H1 (cell line): ENCODE data around the gene ZIC1. TPM values are rescaled to one million over a fixed set of nuclear protein-coding genes. Genes with fewer than 3 reads are reported as not detected.
A peak's percentile ranks its signal among the peaks of the same experiment; 100 is the strongest.

Experiments used
- CHD1 ChIP-seq: IDR thresholded peaks from 2 replicates; pipeline ENCODE4 v1.6.1; 2012; ENCODE audit warnings: low read depth, low read length, improper control_type of control experiment
- CTBP2 ChIP-seq: IDR thresholded peaks from 2 replicates; pipeline ENCODE4 v1.7.0; 2011; ENCODE audit warnings: borderline replicate concordance, mild to moderate bottlenecking, moderate library complexity, mixed read lengths, low read length; ENCODE audit not compliant: insufficient read depth, insufficient read length
- GTF2F1 ChIP-seq: IDR thresholded peaks from 2 replicates; pipeline ENCODE4 v1.6.1; 2012; ENCODE audit warnings: low read depth, low read length, improper control_type of control experiment, borderline replicate concordance
- JUN ChIP-seq: IDR thresholded peaks from 2 replicates; pipeline ENCODE4 v1.6.1; 2011; ENCODE audit warnings: low read depth, mild to moderate bottlenecking, improper control_type of control experiment, low read length
- KDM5A ChIP-seq: fragments of 200-600 bp; IDR thresholded peaks from 2 replicates; pipeline ENCODE4 v1.7.1; 2012; ENCODE audit warnings: mild to moderate bottlenecking, low read length, inconsistent platforms, mixed read lengths
- MAX ChIP-seq: IDR thresholded peaks from 2 replicates; pipeline ENCODE4 v1.6.1; 2012; ENCODE audit warnings: inconsistent platforms
- RAD21 ChIP-seq, 2 experiments: IDR thresholded peaks in 1 of 2; conservative IDR thresholded peaks in 1 of 2; 2 replicates each; pipeline ENCODE4 v1.6.1; 2011; ENCODE audit warnings: low read depth in 2 of 2, low read length in 2 of 2, improper control_type of control experiment in 1 of 2, inconsistent platforms in 1 of 2, mild to moderate bottlenecking in 1 of 2, moderate library complexity in 1 of 2
- SP2 ChIP-seq: IDR thresholded peaks from 2 replicates; pipeline ENCODE4 v1.6.1; 2012; ENCODE audit warnings: mild to moderate bottlenecking, low read length, inconsistent platforms
- ZNF274 ChIP-seq: IDR thresholded peaks from 2 replicates; pipeline ENCODE4 v1.7.0; 2012; ENCODE audit warnings: low read length, borderline replicate concordance; ENCODE audit errors: extremely low read depth
- polyA plus RNA-seq, 7 experiments: library from polyadenylated mRNA; depleted of rRNA in 3 of 7; stranded (reverse) in 5 of 7; unstranded in 2 of 7; fragments of >200 nt in 5 of 7; fragments of 200-250 nt in 2 of 7; gene quantifications; 1 replicate in 5 of 7; 2 replicates in 1 of 7; 4 replicates in 1 of 7; pipeline versions ENCODE4 v1.2.1 to v1.2.3, GENCODE V29; 2011 to 2013; ENCODE audit warnings: missing spikeins in 2 of 7, mixed read lengths in 2 of 7
- total RNA-seq: library from RNA; stranded (reverse); fragmentation: NEBNext Ultra II Directional; extraction: Animal tissue kit (Norgen Biotek cat#: 25700); gene quantifications from 2 replicates; pipeline ENCODE4 v1.2.1, GENCODE V29; 2021

Gene ZIC1
- total and polyA plus RNA-seq, 2 of the 8 experiments (the other 6 are each of a cell fraction or from before 2014, with no cell fraction given): 0.80 to 2.2 TPM

- TF ChIP-seq ZNF274 (no peak), GTF2F1 (no peak), KDM5A (no peak), SP2 (no peak), MAX (peak; percentile 98), JUN (no peak), CTBP2 (peak; percentile 88), CHD1 (no peak), RAD21 (IDR thresholded peaks at IDR 0.05 in 1 of 2, conservative IDR thresholded peaks at IDR 0.05 in 1 of 2; ENCODE audit: low read depth in 2 of 2, low read length in 2 of 2) (no peak)
Measured at GRCh38 chr3:147390589-147391569, 18.3 kb upstream of the ZIC1 start (continued).
